HEK293T (cell line): Measurements from ENCODE around the gene OR8G1.

ENCODE experiments used
- CTCF ChIA-PET: fragments of 350-600 bp; formaldehyde crosslinking; extraction: SDS; loops from one replicate; lab custom pipeline; 2021; ENCODE audit warnings: antibody characterized with exemption, inconsistent platforms; lab: Yijun Ruan, JAX
- POLR2A ChIA-PET: fragments of 350-600 bp; formaldehyde crosslinking; extraction: SDS; loops from one replicate; lab custom pipeline; 2020; ENCODE audit warnings: antibody characterized with exemption, inconsistent platforms; lab: Yijun Ruan, JAX
- DNase-seq: peaks from one replicate; pipeline ENCODE4 v3.0.0; 2012; ENCODE audit warnings: mixed read lengths; ENCODE audit errors: extremely low spot score
- ARNT ChIP-seq: fragments of 450-650 bp; IDR thresholded peaks from 2 replicates; pipeline ENCODE4 v1.6.1; 2017; ENCODE audit warnings: mild to moderate bottlenecking
- BHLHE40 ChIP-seq: fragments of 450-650 bp; IDR thresholded peaks from 2 replicates; pipeline ENCODE4 v1.6.1; 2016; ENCODE audit warnings: mild to moderate bottlenecking, moderate library complexity, borderline replicate concordance
- CTBP1 ChIP-seq: fragments of 450-650 bp; IDR thresholded peaks from 2 replicates; pipeline ENCODE4 v1.6.1; 2016; ENCODE audit warnings: borderline replicate concordance
- ELF4 ChIP-seq: fragments of 450-650 bp; IDR thresholded peaks from 2 replicates; pipeline ENCODE4 v1.6.1; 2017; ENCODE audit warnings: antibody characterized with exemption
- FOXA1 ChIP-seq: fragments of 450-650 bp; IDR thresholded peaks from 2 replicates; pipeline ENCODE4 v1.6.1; 2016; ENCODE audit warnings: mild to moderate bottlenecking
- FOXK2 ChIP-seq: fragments of 450-650 bp; IDR thresholded peaks from 2 replicates; pipeline ENCODE4 v1.6.1; 2016; ENCODE audit warnings: mild to moderate bottlenecking
- FOXM1 ChIP-seq: fragments of 450-650 bp; IDR thresholded peaks from 2 replicates; pipeline ENCODE4 v1.6.1; 2017; ENCODE audit warnings: mild to moderate bottlenecking, borderline replicate concordance
- HDGF ChIP-seq: fragments of 450-650 bp; IDR thresholded peaks from 2 replicates; pipeline ENCODE4 v1.6.1; 2017; ENCODE audit warnings: antibody characterized with exemption, borderline replicate concordance
- L3MBTL2 ChIP-seq: fragments of 450-650 bp; conservative IDR thresholded peaks from 2 replicates; pipeline ENCODE4 v1.6.1; 2016; ENCODE audit warnings: mild to moderate bottlenecking
- LEF1 ChIP-seq: fragments of 450-650 bp; IDR thresholded peaks from 2 replicates; pipeline ENCODE4 v1.6.1; 2017; ENCODE audit warnings: mild to moderate bottlenecking, borderline replicate concordance
- NFRKB ChIP-seq: fragments of 450-650 bp; IDR thresholded peaks from 2 replicates; pipeline ENCODE4 v1.6.1; 2016; ENCODE audit warnings: mild to moderate bottlenecking, moderate library complexity
- PKNOX1 ChIP-seq: fragments of 450-650 bp; IDR thresholded peaks from 2 replicates; pipeline ENCODE4 v1.6.1; 2016
- SP1 ChIP-seq: fragments of 450-650 bp; IDR thresholded peaks from 2 replicates; pipeline ENCODE4 v1.6.1; 2017
- SUZ12 ChIP-seq: fragments of 450-650 bp; IDR thresholded peaks from 2 replicates; pipeline ENCODE4 v1.6.1; 2016; ENCODE audit warnings: mild to moderate bottlenecking
- TARDBP ChIP-seq: fragments of 450-650 bp; IDR thresholded peaks from 2 replicates; pipeline ENCODE4 v1.6.1; 2016
- ZNF384 ChIP-seq: fragments of 450-650 bp; IDR thresholded peaks from 2 replicates; pipeline ENCODE4 v1.6.1; 2016

Gene OR8G1

GRCh38 chr11:124277207-124277606 lies 36.3 kb downstream of the OR8G1 start:
- no peak for DNase-seq
- TF ChIP-seq ELF4 (no peak), HDGF (no peak), FOXM1 (no peak), FOXK2 (no peak), CTBP1 (no peak), PKNOX1 (no peak), SUZ12 (no peak), ZNF384 (no peak), FOXA1 (no peak), ARNT (no peak), SP1 (no peak), BHLHE40 (no peak), LEF1 (no peak)
- POLR2A ChIA-PET, result no interaction called here
- CTCF ChIA-PET, result no interaction called here

GRCh38 chr11:124277804-124278203 lies 36.9 kb downstream of the OR8G1 start:
- POLR2A ChIA-PET, result no interaction called here

GRCh38 chr11:124278261-124278660 lies 37.4 kb downstream of the OR8G1 start:
- TF ChIP-seq ZNF384, result no peak
- TF ChIP-seq SP1, result no peak
- TF ChIP-seq FOXA1, result no peak
- TF ChIP-seq FOXM1, result no peak
- no peak for TF ChIP-seq L3MBTL2
- no peak for TF ChIP-seq TARDBP
- ChIA-PET POLR2A (no interaction called here), CTCF (interaction anchor here (1.0 kb wide), 1 partner anchor 206 kb away, joined by 3 read pairs; no protein-coding TSS in a partner anchor)
- DNase-seq, result no peak

More at GRCh38 chr11:124277804-124278203, 36.9 kb downstream of the OR8G1 start:
- no peak for DNase-seq
- TF ChIP-seq FOXA1 (no peak), L3MBTL2 (no peak), SP1 (no peak), FOXK2 (no peak), ELF4 (no peak), ZNF384 (no peak)
- CTCF ChIA-PET, result interaction anchor here (1.0 kb wide), 1 partner anchor 206 kb away, joined by 3 read pairs; no protein-coding TSS in a partner anchor

GRCh38 chr11:124285610-124286344 lies 44.9 kb downstream of the OR8G1 start:
- DNase-seq, result no peak
- POLR2A ChIA-PET, result no interaction called here
- CTCF ChIA-PET, result no interaction called here
- TF ChIP-seq FOXA1 (no peak), L3MBTL2 (no peak), PKNOX1 (no peak), ELF4 (no peak), FOXM1 (no peak), FOXK2 (no peak), LEF1 (no peak), SUZ12 (no peak), ARNT (no peak), BHLHE40 (no peak), NFRKB (no peak), CTBP1 (no peak), TARDBP (no peak), SP1 (no peak), ZNF384 (no peak), HDGF (no peak)

GRCh38 chr11:124294687-124295086 lies 53.8 kb downstream of the OR8G1 start:
- DNase-seq, result no peak
- TF ChIP-seq ARNT (no peak), HDGF (no peak), ZNF384 (no peak), SUZ12 (no peak), FOXA1 (no peak), ELF4 (no peak), PKNOX1 (no peak), CTBP1 (no peak), BHLHE40 (no peak), LEF1 (no peak), SP1 (no peak), L3MBTL2 (no peak), FOXK2 (no peak), FOXM1 (no peak), TARDBP (no peak), NFRKB (no peak)
- CTCF ChIA-PET, result no interaction called here
- POLR2A ChIA-PET, result no interaction called here

GRCh38 chr11:124296016-124296415 lies 55.1 kb downstream of the OR8G1 start:
- ChIA-PET POLR2A (no interaction called here), CTCF (no interaction called here)
- TF ChIP-seq ARNT, result no peak
- TF ChIP-seq NFRKB, result no peak
- no peak for TF ChIP-seq SP1
- no peak for TF ChIP-seq LEF1
- no peak for TF ChIP-seq FOXM1
- TF ChIP-seq FOXA1, result no peak
- no peak for TF ChIP-seq ZNF384
- TF ChIP-seq L3MBTL2, result no peak
- TF ChIP-seq PKNOX1, result no peak
- no peak for DNase-seq
